RCC 7860 (cell line): ENCODE results near the gene DCUN1D2.

Source experiments
- DNase-seq: peaks from one replicate; pipeline ENCODE4 v3.0.0-alpha.2; 2015; ENCODE audit warnings: low spot score
- FAIRE-seq: peaks from 2 replicates; lab custom pipeline; 2012; peaks lifted over from hg19 to GRCh38; lab: Jason Lieb, UNC

Gene DCUN1D2

DNA sequence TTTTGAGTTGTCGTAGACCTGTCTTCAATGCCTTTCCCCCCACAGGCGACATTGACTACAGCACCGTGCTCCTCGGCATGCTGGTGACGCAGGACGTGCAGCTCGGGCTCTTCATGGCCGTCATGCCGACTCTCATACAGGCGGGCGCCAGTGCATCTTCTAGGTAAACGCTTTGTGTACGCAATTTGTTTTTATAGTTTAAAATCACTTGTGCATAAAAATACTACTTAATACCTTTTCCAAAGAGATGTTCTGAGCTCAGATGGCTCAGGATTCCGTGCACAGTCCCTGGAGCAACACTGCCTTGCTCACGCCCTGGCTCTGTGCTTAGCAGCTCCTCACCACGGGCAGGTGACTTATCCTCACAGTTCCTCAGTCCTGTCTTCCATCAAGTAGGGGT is 30.1 kb upstream of the DCUN1D2 start:
- no peak for FAIRE-seq
- no peak for DNase-seq

- FAIRE-seq = no peak
- no peak for DNase-seq
Observed at GRCh38 chr13:113519556-113519955, 29.0 kb upstream of the DCUN1D2 start.

DNA sequence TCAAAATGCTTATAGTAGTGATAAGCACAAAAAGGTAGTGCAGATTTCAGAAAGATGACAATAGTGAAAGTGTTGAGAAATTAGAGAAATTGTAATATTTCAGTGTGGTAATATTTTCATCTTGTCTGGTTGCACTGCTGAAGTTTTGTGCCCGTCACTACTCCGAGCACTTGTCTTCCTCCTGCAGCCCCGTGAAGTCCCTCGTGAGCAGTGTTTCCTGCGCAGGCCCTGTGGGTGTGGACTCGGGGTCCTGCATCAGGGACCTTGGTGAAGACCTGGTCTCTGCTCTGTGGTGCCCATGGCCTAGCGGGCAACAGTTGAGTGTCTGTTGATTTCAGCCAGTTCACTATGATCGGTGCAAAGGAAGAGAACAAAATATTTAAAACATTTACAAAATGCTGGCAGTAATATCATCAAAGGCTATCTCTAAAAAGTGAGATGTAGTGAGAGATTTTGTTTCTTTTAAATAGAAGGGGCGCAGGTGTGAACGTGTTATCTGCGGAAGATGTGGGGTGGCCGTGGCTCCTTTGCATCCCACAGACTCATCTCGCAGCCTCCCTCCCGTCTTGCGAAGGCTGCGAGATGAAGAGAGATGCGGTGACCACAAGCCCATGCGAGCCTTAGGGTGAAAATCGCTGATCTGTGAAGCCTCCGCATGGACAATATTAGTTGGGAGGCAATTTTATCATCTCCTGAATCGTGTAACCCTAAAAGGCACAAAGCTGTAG is 27.7 kb upstream of the DCUN1D2 start:
- DNase-seq (no peak), FAIRE-seq (no peak)

- FAIRE-seq (no peak), DNase-seq (no peak)
Observed at GRCh38 chr13:113514847-113515246, 24.3 kb upstream of the DCUN1D2 start.

GRCh38 chr13:113513761-113514160 is 23.2 kb upstream of the DCUN1D2 start:
- DNase-seq (no peak), FAIRE-seq (no peak)

- DNase-seq = no peak
- FAIRE-seq = no peak
Observed at GRCh38 chr13:113511361-113511760, 20.9 kb upstream of the DCUN1D2 start.

- FAIRE-seq = no peak
Observed at GRCh38 chr13:113510871-113511270, 20.4 kb upstream of the DCUN1D2 start.

DNA sequence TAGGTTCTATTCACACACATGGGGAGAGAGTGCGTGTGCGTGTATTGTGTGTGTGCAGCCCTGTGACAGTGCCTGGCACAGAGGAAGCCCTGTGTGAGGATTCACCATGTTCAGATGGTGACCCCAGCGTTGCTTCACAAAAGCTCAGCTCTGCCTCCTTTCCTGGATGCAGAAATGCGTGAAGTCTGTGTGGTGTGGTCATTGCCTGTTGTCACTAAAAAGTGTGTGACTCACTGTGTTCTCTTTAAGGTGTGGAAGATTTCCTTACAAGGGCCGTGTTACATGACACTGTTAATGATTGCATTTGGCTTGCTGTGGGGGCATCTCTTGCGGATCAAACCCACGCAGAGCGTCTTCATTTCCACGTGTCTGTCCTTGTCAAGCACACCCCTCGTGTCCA is 19.5 kb upstream of the DCUN1D2 start:
- FAIRE-seq (no peak), DNase-seq (no peak)

More at GRCh38 chr13:113510871-113511270, 20.4 kb upstream of the DCUN1D2 start:
- DNase-seq = no peak

DNA sequence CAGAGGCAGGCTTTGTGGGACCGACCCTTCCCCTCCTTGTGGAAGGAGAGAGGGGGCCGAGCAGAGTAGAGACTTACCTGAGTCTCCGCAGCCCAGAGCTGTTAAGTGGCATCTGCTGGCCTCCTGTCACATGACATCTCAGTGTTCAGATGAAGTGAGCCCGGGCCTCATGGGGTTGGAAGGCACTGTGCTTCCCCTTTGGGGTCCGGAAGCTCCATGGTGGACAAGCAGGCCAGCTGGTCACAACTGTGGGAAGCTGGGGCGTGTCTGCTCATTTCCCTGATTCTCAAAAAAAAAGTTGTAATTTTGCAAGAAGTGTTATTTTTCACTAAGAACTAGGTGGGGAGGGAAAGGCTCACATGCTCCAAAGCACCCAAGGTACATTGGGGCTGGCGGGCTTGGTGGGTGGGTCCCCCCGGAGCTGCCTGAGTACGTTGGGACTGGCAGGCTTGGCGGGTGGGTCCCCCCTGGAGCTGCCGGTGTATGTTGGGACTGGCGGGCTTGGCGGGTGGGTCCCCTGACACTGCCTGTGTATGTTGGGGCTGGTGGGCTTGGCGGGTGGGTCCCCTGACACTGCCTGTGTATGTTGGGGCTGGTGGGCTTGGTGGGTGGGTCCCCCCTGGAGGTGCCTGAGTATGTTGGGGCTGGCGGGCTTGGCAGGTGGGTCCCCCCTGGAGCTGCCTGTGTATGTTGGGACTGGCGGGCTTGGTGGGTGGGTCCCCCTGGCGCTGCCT is 18.2 kb upstream of the DCUN1D2 start:
- FAIRE-seq (no peak), DNase-seq (no peak)

- no peak for DNase-seq
- no peak for FAIRE-seq
Observed at GRCh38 chr13:113507505-113508345, 17.2 kb upstream of the DCUN1D2 start.

GRCh38 chr13:113506871-113507388 is 16.4 kb upstream of the DCUN1D2 start:
- DNase-seq = no peak
- no peak for FAIRE-seq

- no peak for FAIRE-seq
Observed at GRCh38 chr13:113506025-113506685, 15.6 kb upstream of the DCUN1D2 start.

DNA sequence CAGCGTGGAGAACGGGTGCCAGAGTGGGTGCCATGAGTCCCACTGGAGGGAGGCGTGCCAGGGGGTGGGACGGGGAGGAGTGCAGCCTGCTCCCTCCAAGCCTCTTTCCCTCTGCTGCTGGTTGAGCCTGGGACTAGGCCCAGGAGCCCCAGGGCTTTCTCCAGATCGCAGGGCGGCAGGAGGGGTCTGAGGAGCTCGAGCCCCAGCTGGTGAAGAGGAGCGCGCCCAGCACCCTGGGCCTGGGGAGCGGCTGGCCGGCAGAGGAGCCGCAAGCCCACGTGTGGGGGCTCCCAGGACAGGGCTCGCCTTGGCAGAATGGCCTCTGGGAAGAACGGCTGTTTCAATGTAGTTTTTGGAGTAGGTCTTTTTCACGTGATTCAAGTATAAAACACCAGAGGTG is 12.2 kb upstream of the DCUN1D2 start:
- no peak for FAIRE-seq
- no peak for DNase-seq

More at GRCh38 chr13:113506025-113506685, 15.6 kb upstream of the DCUN1D2 start:
- no peak for DNase-seq

DNA sequence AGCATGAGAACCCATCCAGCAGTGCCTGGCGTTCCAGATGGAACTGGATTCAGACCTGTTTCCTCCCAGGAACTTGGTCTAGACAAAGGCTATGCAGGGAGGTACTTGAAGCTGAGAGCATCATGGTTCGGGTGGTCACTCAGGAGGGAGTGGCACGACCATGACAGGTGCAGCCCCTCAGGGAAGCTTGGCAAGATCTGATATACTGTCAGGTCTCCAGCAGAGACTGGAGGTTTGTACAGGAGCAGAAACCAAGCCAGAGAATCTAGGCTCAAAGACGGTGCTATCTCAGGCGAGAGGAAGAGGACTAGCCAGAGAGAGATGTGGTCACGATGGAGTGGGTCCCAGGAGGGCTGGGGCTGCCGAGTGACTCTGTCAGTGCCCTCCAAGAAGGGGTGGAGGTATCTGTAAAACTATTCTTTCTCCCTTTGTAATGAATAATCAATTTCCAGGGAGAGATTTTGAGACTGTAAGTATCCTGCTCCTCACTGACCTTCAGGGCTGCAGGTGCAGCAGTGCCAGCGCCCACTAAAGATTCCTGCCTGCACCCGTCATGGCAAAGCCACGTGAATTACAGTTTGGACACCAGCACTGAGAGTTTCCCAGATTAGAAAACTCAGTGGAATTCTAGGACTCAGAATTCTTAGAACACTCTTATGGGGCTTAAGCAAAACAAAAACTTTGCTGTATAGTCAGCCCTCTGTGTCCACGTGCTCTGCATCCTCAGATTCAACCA is 10.2 kb upstream of the DCUN1D2 start:
- FAIRE-seq = no peak
- no peak for DNase-seq

DNA sequence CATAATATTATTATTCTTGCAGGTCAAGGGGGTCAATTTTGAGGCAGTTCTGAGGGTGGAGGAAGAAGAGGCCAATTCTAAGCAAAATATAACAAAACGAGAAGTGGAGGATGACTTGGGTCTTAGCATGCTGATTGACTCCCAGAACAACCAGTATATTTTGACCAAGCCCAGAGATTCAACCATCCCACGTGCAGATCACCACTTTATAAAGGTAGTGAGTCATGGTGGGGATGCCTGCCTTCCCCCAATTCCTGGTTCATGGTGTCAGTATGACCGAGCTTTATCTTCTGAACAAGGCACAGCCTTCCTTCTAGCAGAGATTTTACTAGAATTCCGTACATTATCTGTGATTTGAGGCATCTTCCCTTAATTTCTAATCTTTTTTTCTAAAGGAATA is 9.4 kb upstream of the DCUN1D2 start:
- FAIRE-seq (no peak), DNase-seq (no peak)

- no peak for DNase-seq
- FAIRE-seq = no peak
Observed at GRCh38 chr13:113498905-113499304, 8.4 kb upstream of the DCUN1D2 start.

GRCh38 chr13:113497217-113497616 is 6.7 kb upstream of the DCUN1D2 start:
- no peak for FAIRE-seq
- DNase-seq = no peak

- DNase-seq (no peak), FAIRE-seq (no peak)
Observed at GRCh38 chr13:113495494-113496210, 5.1 kb upstream of the DCUN1D2 start.

GRCh38 chr13:113493315-113493951 is 2.9 kb upstream of the DCUN1D2 start:
- DNase-seq = peak; percentile 78
- FAIRE-seq = peak; percentile 92
